Uterus (tissue), 2 donors: ENCODE results near the gene ABT1.

Experiments
- CTCF ChIP-seq, 4 experiments: fragments of 200-600 bp in 2 of 4; fragments of 450-650 bp in 2 of 4; sonication (generic) in 2 of 4; IDR thresholded peaks; one replicate each; pipeline ENCODE4 v1.5.1; 2016 to 2019; ENCODE audit warnings: antibody characterized with exemption in 4 of 4, mild to moderate bottlenecking in 2 of 4, moderate library complexity in 1 of 4
- POLR2A ChIP-seq, 2 donors: fragments of 450-650 bp; IDR thresholded peaks; one replicate each; pipeline ENCODE4 v1.6.1; 2016; ENCODE audit warnings: antibody characterized with exemption in 2 of 2, mild to moderate bottlenecking in 1 of 2, moderate library complexity in 1 of 2

- TF ChIP-seq POLR2A (IDR thresholded peaks at IDR 0.05) (no peak), CTCF (IDR thresholded peaks at IDR 0.05) (no peak)
These were observed 33.3 kb upstream of the ABT1 start for GRCh38 chr6:26563488-26563887.
